HG03196 (cell line): ENCODE results near the gene B4GALNT1.

ENCODE experiments used
- ATAC-seq: cut with Tn5 transposase; IDR thresholded peaks from one replicate; pipeline ENCODE4 v1.9.1; 2021; ENCODE audit not compliant: unreplicated experiment

Gene B4GALNT1

GRCh38 chr12:57609781-57610553, 23.0 kb downstream of the B4GALNT1 start:
- ATAC-seq = no peak

- ATAC-seq = no peak
Measured at GRCh38 chr12:57609101-57609780, 23.8 kb downstream of the B4GALNT1 start.

- no peak for ATAC-seq
Measured at GRCh38 chr12:57607958-57608663, 24.9 kb downstream of the B4GALNT1 start.

GRCh38 chr12:57606821-57607220, 26.2 kb downstream of the B4GALNT1 start:
- ATAC-seq = no peak

GRCh38 chr12:57606399-57606798, 26.6 kb downstream of the B4GALNT1 start:
- no peak for ATAC-seq

GRCh38 chr12:57605811-57606311, 27.1 kb downstream of the B4GALNT1 start:
- ATAC-seq = no peak

- no peak for ATAC-seq
Measured at GRCh38 chr12:57604992-57605810, 27.8 kb downstream of the B4GALNT1 start.

- ATAC-seq = no peak
Measured at GRCh38 chr12:57604454-57604991, 28.5 kb downstream of the B4GALNT1 start, which contains the start of gene DTX3. Gene DTX3 (plus strand): TSS chr12:57604824. CDS start chr12:57606518, 1,694 bp downstream.

- no peak for ATAC-seq
Measured at GRCh38 chr12:57603815-57604453, 29.1 kb downstream of the B4GALNT1 start.

- no peak for ATAC-seq
Measured at GRCh38 chr12:57603324-57603723, 29.7 kb downstream of the B4GALNT1 start.

- ATAC-seq = no peak
Measured at GRCh38 chr12:57602544-57602943, 30.5 kb downstream of the B4GALNT1 start.

GRCh38 chr12:57600395-57600794, 32.6 kb downstream of the B4GALNT1 start:
- ATAC-seq = no peak

- ATAC-seq = no peak
Measured at GRCh38 chr12:57593187-57593586, 39.8 kb downstream of the B4GALNT1 start.

- ATAC-seq = no peak
Measured at GRCh38 chr12:57592551-57593165, 40.3 kb downstream of the B4GALNT1 start.

GRCh38 chr12:57591782-57592325, 41.1 kb downstream of the B4GALNT1 start:
- ATAC-seq = no peak

GRCh38 chr12:57590864-57591781, 41.9 kb downstream of the B4GALNT1 start, which contains the start of gene PIP4K2C:
Gene PIP4K2C (plus strand): TSS chr12:57591192. CDS start chr12:57591290, 98 bp downstream.
- ATAC-seq = peak; percentile 85

GRCh38 chr12:57590479-57590863, 42.5 kb downstream of the B4GALNT1 start:
- ATAC-seq = no peak
